Panc1 (cell line): ENCODE data around the gene MBD4. TPM values are rescaled to one million over a fixed set of nuclear protein-coding genes. Genes with fewer than 3 reads are reported as not detected.
"Not testable (repeated sequence)": the region's sequence is repeated elsewhere in the genome, so short reads cannot be mapped to it uniquely, and the experiment has no call there.

Experiments
- ATAC-seq: fragments of 200-7000 bp; cut with Tn5 transposase; 2 replicates; pipeline ENCODE4 v1.9.1; 2020; ENCODE audit warnings: mild to moderate bottlenecking, moderate library complexity
- Bru-seq: library from RNA; stranded (reverse); fragments of 400-500 nt; gene quantifications from one replicate; lab custom pipeline; 2021; lab: Mats Ljungman, UMichigan
- BruChase-seq, 2 experiments: library from RNA; stranded (reverse); fragments of 400-500 nt; gene quantifications; one replicate each; lab custom pipeline; 2021; lab: Mats Ljungman, UMichigan
- BruUV-seq: library from RNA; stranded (reverse); fragments of 400-500 nt; replicated peaks from 2 replicates; lab custom pipeline; 2021; lab: Mats Ljungman, UMichigan
- CTCF ChIA-PET: fragments of 300-600 bp; sonication (Branson Sonifier 250); formaldehyde crosslinking; loops from one replicate; lab custom pipeline; 2022; ENCODE audit warnings: antibody characterized with exemption; lab: Charles Lee
- POLR2A ChIA-PET: fragments of 300-600 bp; sonication (Branson Sonifier 250); formaldehyde crosslinking; loops from one replicate; lab custom pipeline; 2022; ENCODE audit warnings: antibody characterized with exemption; lab: Charles Lee
- DNase-seq: peaks from one replicate; pipeline ENCODE4 v3.0.0-alpha.2; 2010; ENCODE audit warnings: low read depth, low spot score
- H3K27ac ChIP-seq: 2 replicates; pipeline ENCODE4 v1.5.1; 2011; ENCODE audit warnings: mild to moderate bottlenecking, low read length, inconsistent platforms
- H3K27me3 ChIP-seq: fragments of 200-500 bp; sonication (Bioruptor generic); 2 replicates; pipeline ENCODE4 v1.6.0; 2014; ENCODE audit warnings: low read length, inconsistent platforms; ENCODE audit not compliant: control insufficient read depth, insufficient read depth
- H3K36me3 ChIP-seq: fragments of 200-500 bp; sonication (Bioruptor generic); 2 replicates; pipeline ENCODE4 v1.5.1; 2014; ENCODE audit warnings: inconsistent platforms, mild to moderate bottlenecking, low read length, moderate library complexity; ENCODE audit not compliant: control insufficient read depth, insufficient read depth
- H3K4me1 ChIP-seq: 2 replicates; pipeline ENCODE4 v1.5.1; 2011; ENCODE audit warnings: inconsistent platforms, mild to moderate bottlenecking, low read length, moderate library complexity; ENCODE audit not compliant: control insufficient read depth, insufficient read depth
- H3K4me3 ChIP-seq, 2 experiments: 2 replicates each; pipeline ENCODE4 v1.5.1; 2011 to 2012; ENCODE audit warnings: low read depth in 2 of 2, low read length in 2 of 2, mild to moderate bottlenecking in 2 of 2, inconsistent platforms in 1 of 2, moderate library complexity in 1 of 2
- H3K9me3 ChIP-seq: fragments of 200-500 bp; sonication (Bioruptor generic); 2 replicates; pipeline ENCODE4 v1.5.1; 2014; ENCODE audit warnings: low read depth, mild to moderate bottlenecking, inconsistent platforms, low read length, moderate library complexity; ENCODE audit not compliant: control insufficient read depth, insufficient read depth
- CTCF ChIP-seq: fragments of 450-650 bp; IDR thresholded peaks from 2 replicates; pipeline ENCODE4 v1.5.1; 2017; ENCODE audit warnings: mild to moderate bottlenecking
- POLR2AphosphoS5 ChIP-seq: IDR thresholded peaks from 2 replicates; pipeline ENCODE4 v1.6.1; 2012; ENCODE audit warnings: mild to moderate bottlenecking, low read depth, low read length, moderate library complexity
- REST ChIP-seq, 2 experiments: IDR thresholded peaks; 2 replicates each; pipeline ENCODE4 v1.6.1; 2011 to 2012; ENCODE audit warnings: low read depth in 2 of 2, control low read depth in 1 of 2, low read length in 1 of 2, mild to moderate bottlenecking in 1 of 2, moderate library complexity in 1 of 2; ENCODE audit not compliant: insufficient read depth in 1 of 2
- SIN3A ChIP-seq: IDR thresholded peaks from 2 replicates; pipeline ENCODE4 v1.6.1; 2012; ENCODE audit warnings: low read depth, mild to moderate bottlenecking, low read length, moderate library complexity, borderline replicate concordance; ENCODE audit not compliant: insufficient read depth
- TCF7L2 ChIP-seq: IDR thresholded peaks from 2 replicates; pipeline ENCODE4 v1.6.1; 2011; ENCODE audit warnings: mild to moderate bottlenecking, low read depth, low read length, inconsistent platforms
- in situ Hi-C: cut with HindIII; loops from 2 replicates; pipeline ENCODE4 v1.10.0; 2016; ENCODE audit warnings: low sequenced_read_pairs, low pct_unique_long_range_greater_than_20kb
- intact Hi-C: fragments of 100-400 bp; cut with micrococcal nuclease; formaldehyde crosslinking; loops from one replicate; pipeline ENCODE4 v1.10.0; 2022; ENCODE audit not compliant: unreplicated experiment
- long read RNA-seq: library from polyadenylated mRNA; unstranded; transcript quantifications from one replicate; pipeline ENCODE4 v2.0.0, GENCODE V29; 2021; ENCODE audit not compliant: unreplicated experiment
- polyA plus RNA-seq: library from polyadenylated mRNA; unstranded; fragments of >200 nt; gene quantifications from one replicate; pipeline ENCODE4 v1.2.1, GENCODE V29; 2012; ENCODE audit warnings: missing spikeins; ENCODE audit not compliant: insufficient read length
- total RNA-seq: library from RNA; stranded (reverse); gene quantifications from one replicate; pipeline ENCODE4 v1.2.1, GENCODE V29; 2021; ENCODE audit not compliant: unreplicated experiment

Gene MBD4
- 44.7 TPM for total RNA-seq
- polyA plus RNA-seq = 32.3 TPM
- percentile 91 among the genes with signal in this experiment for Bru-seq, nascent RNA
- BruChase-seq, experiment 1, labeled RNA remaining after a 2-hour chase = percentile 95 among the genes with signal in this experiment
- BruChase-seq, experiment 2, labeled RNA remaining after a 6-hour chase = percentile 90 among the genes with signal in this experiment
- long read RNA-seq, transcript MBD4-201 (8 exons, 2,470 nt) = minor isoform, 29 of 135 reads
- long read RNA-seq, transcript MBD4-203 (8 exons, 2,478 nt) = major isoform, 32 of 135 reads
- long read RNA-seq, partial matches to known transcripts = 50 of 135 reads
- long read RNA-seq, other reads (novel, unspliced or antisense) = 20 of 135 reads

GRCh38 chr3:129439817-129440617, at the start of gene MBD4, which contains the start of gene IFT122:
Gene MBD4, minus strand, starts transcription at chr3:129439948. Its CDS starts 115 bp downstream, at chr3:129439833.
Gene IFT122, plus strand, starts transcription at chr3:129440224. Its CDS starts 107 bp downstream, at chr3:129440331.
- H3K9me3 ChIP-seq = no peaks in the 10 kb centered on the region
- H3K36me3 ChIP-seq = peaks cover 31% of the 10 kb centered on the region
- intact Hi-C loops = no loop called here
- H3K4me1 ChIP-seq = peaks cover 34% of the 10 kb centered on the region
- peak within 1 kb of the TSS; percentile 67 to 97 for H3K4me3 ChIP-seq
- H3K27me3 ChIP-seq = no peaks in the 10 kb centered on the region
- peak; percentile 96 for ATAC-seq
- DNase-seq = peak; percentile 98
- in situ Hi-C loops = no loop called here
- ChIA-PET CTCF (interaction anchor here (3.1 kb wide), 1 partner anchor 56 kb away, joined by 10 read pairs; no protein-coding TSS in a partner anchor), POLR2A (interaction anchor here (0.6 to 1.1 kb wide), 3 partner anchors 15 to 129 kb away, joined by 3 read pairs; no protein-coding TSS in a partner anchor)
- peak within 1 kb of the TSS; percentile 98 for H3K27ac ChIP-seq
- TF ChIP-seq POLR2AphosphoS5 (peak; percentile 76), SIN3A (peak; percentile 94), TCF7L2 (no peak; the same call in 1 of the 2 replicates), CTCF (no peak), REST (IDR thresholded peaks at IDR 0.05; ENCODE audit: insufficient read depth in 1 of 2, low read depth in 2 of 2, low read length in 1 of 2) (peak in 1 of 2 experiments; percentile 60; a peak in 1 of 4 replicates)
- BruUV-seq = no TSS peak

GRCh38 chr3:129489258-129489657, 49.5 kb upstream of the MBD4 start:
- H3K27ac ChIP-seq, ATAC-seq, POLR2A ChIA-PET, BruUV-seq, H3K9me3 ChIP-seq, DNase-seq, H3K4me3 ChIP-seq, H3K4me1 ChIP-seq, in situ Hi-C loops, H3K27me3 ChIP-seq, intact Hi-C loops, H3K36me3 ChIP-seq: not testable (repeated sequence)
- CTCF ChIA-PET = interaction anchor here (0.6 to 1.7 kb wide), 2 partner anchors 61 to 110 kb away, joined by 6 to 11 read pairs; no protein-coding TSS in a partner anchor

GRCh38 chr3:129487868-129488335, 48.2 kb upstream of the MBD4 start:
- BruUV-seq, intact Hi-C loops, ATAC-seq, H3K4me3 ChIP-seq, H3K27ac ChIP-seq, H3K4me1 ChIP-seq, H3K9me3 ChIP-seq, DNase-seq, H3K27me3 ChIP-seq, POLR2A ChIA-PET, H3K36me3 ChIP-seq, in situ Hi-C loops, CTCF ChIA-PET: not testable (repeated sequence)
